ENCODE data around the gene CYGB. TPM values are rescaled to one million over a fixed set of nuclear protein-coding genes. Genes with fewer than 3 reads are reported as not detected.
A peak's percentile ranks its signal among the peaks of the same experiment; 100 is the strongest.

Gene CYGB
- total RNA-seq, 4 donors from 2014 or later: 1.3 to 12.8 (median 6.9) TPM

GRCh38 chr17:76584427-76585032 lies 47.0 kb upstream of the CYGB start:
- no peak for TF ChIP-seq POLR2A (IDR thresholded peaks at IDR 0.05)
- TF ChIP-seq, protein P1, sequence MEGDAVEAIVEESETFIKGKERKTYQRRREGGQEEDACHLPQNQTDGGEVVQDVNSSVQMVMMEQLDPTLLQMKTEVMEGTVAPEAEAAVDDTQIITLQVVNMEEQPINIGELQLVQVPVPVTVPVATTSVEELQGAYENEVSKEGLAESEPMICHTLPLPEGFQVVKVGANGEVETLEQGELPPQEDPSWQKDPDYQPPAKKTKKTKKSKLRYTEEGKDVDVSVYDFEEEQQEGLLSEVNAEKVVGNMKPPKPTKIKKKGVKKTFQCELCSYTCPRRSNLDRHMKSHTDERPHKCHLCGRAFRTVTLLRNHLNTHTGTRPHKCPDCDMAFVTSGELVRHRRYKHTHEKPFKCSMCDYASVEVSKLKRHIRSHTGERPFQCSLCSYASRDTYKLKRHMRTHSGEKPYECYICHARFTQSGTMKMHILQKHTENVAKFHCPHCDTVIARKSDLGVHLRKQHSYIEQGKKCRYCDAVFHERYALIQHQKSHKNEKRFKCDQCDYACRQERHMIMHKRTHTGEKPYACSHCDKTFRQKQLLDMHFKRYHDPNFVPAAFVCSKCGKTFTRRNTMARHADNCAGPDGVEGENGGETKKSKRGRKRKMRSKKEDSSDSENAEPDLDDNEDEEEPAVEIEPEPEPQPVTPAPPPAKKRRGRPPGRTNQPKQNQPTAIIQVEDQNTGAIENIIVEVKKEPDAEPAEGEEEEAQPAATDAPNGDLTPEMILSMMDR (IDR thresholded peaks at IDR 0.05): no peak
- Histone ChIP-seq H3K27me3 (peaks cover 0 to 41% (median 0%) of the 10 kb centered on the region in 4 donors), H3K4me1 (peaks cover 17 to 79% (median 20%) of the 10 kb centered on the region in 3 donors), H3K4me3 (peak overlapping the region; percentile 62 to 84 (median 68)), H3K9me3 (no peaks in the 10 kb centered on the region), H3K36me3 (no peaks in the 10 kb centered on the region), H3K27ac (peak overlapping the region; percentile 90 to 98 (median 92))
- intact Hi-C loops (cut with DNase I): no loop called here
- DNase-seq: no peak
- WGBS, 2 donors: 29 to 36% methylated on average over 6 to 8 of the region's 17 CpGs

GRCh38 chr17:76582660-76583059 lies 45.2 kb upstream of the CYGB start:
- peak overlapping the region; percentile 74 to 92 (median 78) for H3K27ac ChIP-seq
- peaks cover 17 to 96% (median 20%) of the 10 kb centered on the region in 3 donors for H3K4me1 ChIP-seq
- intact Hi-C loops (cut with DNase I): no loop called here
- H3K27me3 ChIP-seq: peaks cover 0 to 26% (median 0%) of the 10 kb centered on the region in 4 donors
- peak overlapping the region in 1 of 4 donors; percentile 23 for H3K4me3 ChIP-seq
- H3K9me3 ChIP-seq: no peaks in the 10 kb centered on the region
- 13% methylated on average over 3 of the region's 3 CpGs; no CpG with 5 or more reads in 1 of the 2 donors for WGBS, 2 donors
- no peak for DNase-seq
- TF ChIP-seq POLR2A (IDR thresholded peaks at IDR 0.05): no peak
- TF ChIP-seq, protein P1 (IDR thresholded peaks at IDR 0.05): no peak
- H3K36me3 ChIP-seq: no peaks in the 10 kb centered on the region

DNA sequence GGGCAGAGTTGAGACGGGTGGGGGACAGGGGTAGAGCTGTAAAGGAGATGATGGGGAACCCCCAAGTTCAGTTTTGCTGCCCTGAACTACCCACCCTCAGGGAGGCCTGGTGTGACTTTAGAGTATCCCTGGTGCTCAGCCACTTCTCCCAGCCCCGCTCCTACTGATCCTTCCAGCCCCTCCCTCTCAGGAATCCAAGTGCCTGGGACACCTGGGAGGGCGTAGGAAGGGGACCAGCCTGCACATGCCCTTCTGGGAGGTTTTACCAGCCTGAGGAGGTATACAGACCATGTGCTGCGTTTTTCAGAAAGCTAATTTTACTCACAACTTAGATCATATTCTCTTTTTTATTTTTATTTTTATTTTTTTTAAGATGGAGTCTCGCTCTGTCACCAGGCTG lies 44.0 kb upstream of the CYGB start:
- Histone ChIP-seq H3K4me1 (peaks cover 13 to 87% (median 14%) of the 10 kb centered on the region in 3 donors), H3K27me3 (peaks cover 0 to 16% (median 0%) of the 10 kb centered on the region in 4 donors), H3K36me3 (no peaks in the 10 kb centered on the region), H3K27ac (peak overlapping the region; percentile 18 to 92 (median 75)), H3K9me3 (no peaks in the 10 kb centered on the region), H3K4me3 (peak overlapping the region in 1 of 4 donors; percentile 11)
- WGBS, 2 donors: 55 to 62% methylated on average over 4 to 5 of the region's 5 CpGs
- TF ChIP-seq POLR2A (IDR thresholded peaks at IDR 0.05): peak in 1 of 4 donors; percentile 43
- TF ChIP-seq, protein P1 (IDR thresholded peaks at IDR 0.05): no peak
- intact Hi-C loops (cut with DNase I): no loop called here
- DNase-seq: no peak

GRCh38 chr17:76579281-76579680 lies 41.8 kb upstream of the CYGB start:
- Histone ChIP-seq H3K36me3 (peaks cover 0 to 9% (median 0%) of the 10 kb centered on the region in 3 donors), H3K4me1 (peaks cover 2 to 65% (median 4%) of the 10 kb centered on the region in 3 donors), H3K27me3 (no peaks in the 10 kb centered on the region), H3K4me3 (no peak overlapping the region), H3K27ac (no peak overlapping the region), H3K9me3 (no peaks in the 10 kb centered on the region)
- WGBS, 2 donors: 56 to 93% methylated on average over 2 of the region's 2 CpGs
- intact Hi-C loops (cut with DNase I): no loop called here
- no peak for DNase-seq
- TF ChIP-seq, protein P1 (IDR thresholded peaks at IDR 0.05): no peak
- TF ChIP-seq POLR2A (IDR thresholded peaks at IDR 0.05): no peak

DNA sequence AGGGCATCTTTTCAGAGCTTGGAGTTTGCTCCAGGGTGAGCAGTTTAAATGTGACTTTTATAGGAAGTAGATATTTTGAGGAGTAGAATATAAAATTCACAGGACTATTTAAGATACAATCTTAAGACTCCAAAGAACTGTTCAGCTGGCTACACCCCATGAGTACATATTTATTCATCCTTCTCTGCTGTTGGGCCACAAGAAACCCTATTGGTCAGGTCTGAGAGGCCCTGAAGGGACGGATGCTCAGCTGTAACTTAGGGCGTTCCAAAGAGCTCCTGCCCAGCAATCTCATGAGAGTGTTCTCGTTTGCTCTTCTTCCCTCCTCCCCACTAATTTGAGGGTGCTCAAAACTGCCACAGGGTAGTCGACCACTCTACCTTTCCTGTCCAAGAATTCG lies 40.9 kb upstream of the CYGB start:
- TF ChIP-seq POLR2A (IDR thresholded peaks at IDR 0.05): no peak
- TF ChIP-seq, protein P1 (IDR thresholded peaks at IDR 0.05): no peak
- Histone ChIP-seq H3K4me3 (no peak overlapping the region), H3K27me3 (no peaks in the 10 kb centered on the region), H3K4me1 (peaks cover 0 to 56% (median 4%) of the 10 kb centered on the region in 3 donors), H3K36me3 (peaks cover 0 to 17% (median 0%) of the 10 kb centered on the region in 3 donors), H3K27ac (peak overlapping the region in 1 of 4 donors; percentile 52), H3K9me3 (no peaks in the 10 kb centered on the region)
- DNase-seq: no peak
- 56 to 100% methylated on average over 3 to 5 of the region's 5 CpGs for WGBS, 2 donors
- intact Hi-C loops (cut with DNase I): no loop called here

Data from esophagus squamous epithelium (tissue), 5 donors.